Activated naive CD8-positive, alpha-beta T cell treated with anti-CD3 and anti-CD28 coated beads, Interleukin-2, amount 50 U/mL, for 16 hours (primary cell): ENCODE results near the gene PDZD8.

Source experiments
- DNase-seq: peaks from one replicate; pipeline ENCODE4 v3.0.0-alpha.2; 2020; ENCODE audit warnings: low read depth, low spot score

Gene PDZD8, protein sequence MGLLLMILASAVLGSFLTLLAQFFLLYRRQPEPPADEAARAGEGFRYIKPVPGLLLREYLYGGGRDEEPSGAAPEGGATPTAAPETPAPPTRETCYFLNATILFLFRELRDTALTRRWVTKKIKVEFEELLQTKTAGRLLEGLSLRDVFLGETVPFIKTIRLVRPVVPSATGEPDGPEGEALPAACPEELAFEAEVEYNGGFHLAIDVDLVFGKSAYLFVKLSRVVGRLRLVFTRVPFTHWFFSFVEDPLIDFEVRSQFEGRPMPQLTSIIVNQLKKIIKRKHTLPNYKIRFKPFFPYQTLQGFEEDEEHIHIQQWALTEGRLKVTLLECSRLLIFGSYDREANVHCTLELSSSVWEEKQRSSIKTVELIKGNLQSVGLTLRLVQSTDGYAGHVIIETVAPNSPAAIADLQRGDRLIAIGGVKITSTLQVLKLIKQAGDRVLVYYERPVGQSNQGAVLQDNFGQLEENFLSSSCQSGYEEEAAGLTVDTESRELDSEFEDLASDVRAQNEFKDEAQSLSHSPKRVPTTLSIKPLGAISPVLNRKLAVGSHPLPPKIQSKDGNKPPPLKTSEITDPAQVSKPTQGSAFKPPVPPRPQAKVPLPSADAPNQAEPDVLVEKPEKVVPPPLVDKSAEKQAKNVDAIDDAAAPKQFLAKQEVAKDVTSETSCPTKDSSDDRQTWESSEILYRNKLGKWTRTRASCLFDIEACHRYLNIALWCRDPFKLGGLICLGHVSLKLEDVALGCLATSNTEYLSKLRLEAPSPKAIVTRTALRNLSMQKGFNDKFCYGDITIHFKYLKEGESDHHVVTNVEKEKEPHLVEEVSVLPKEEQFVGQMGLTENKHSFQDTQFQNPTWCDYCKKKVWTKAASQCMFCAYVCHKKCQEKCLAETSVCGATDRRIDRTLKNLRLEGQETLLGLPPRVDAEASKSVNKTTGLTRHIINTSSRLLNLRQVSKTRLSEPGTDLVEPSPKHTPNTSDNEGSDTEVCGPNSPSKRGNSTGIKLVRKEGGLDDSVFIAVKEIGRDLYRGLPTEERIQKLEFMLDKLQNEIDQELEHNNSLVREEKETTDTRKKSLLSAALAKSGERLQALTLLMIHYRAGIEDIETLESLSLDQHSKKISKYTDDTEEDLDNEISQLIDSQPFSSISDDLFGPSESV

DNA sequence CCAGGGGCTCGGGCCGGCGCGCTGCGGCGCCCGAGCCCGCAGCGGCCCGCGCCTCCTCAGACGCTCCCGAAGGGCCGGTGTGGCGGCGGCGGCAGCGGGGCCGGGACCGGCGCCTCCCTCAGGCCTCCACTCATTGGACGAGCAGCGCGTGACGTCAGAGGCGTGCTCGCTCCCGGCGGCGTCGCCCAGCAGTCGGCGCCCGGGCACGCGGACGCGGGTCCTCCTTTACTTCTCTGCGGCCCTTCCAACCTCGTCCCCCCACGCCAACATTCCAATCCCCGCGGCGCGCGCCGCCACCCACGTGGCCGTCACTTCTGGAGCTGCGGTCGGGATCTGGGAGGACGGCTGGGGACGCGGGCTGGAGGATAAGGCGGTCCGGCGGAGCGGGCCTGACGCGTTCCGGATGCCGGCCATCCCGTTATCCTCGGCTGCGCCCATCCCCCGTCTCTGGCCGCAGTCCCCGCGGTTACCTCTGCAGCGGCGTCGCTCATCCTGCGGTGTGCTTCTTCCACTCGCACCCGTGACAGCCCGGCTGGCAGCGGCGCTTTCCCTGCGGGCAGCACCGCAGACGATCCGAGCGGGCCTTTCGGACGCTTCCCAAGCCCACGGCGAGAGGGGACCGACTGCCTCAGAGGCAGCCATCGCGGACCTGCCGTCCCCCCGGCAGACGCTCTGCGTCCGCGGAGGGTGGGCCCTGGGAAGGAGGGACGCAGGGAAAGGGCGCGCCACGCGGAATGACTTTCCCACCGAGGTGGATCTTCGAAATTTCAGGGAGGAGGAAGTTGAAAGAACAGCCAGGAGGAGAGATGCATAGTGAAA lies at the start of gene PDZD8:
Gene PDZD8, minus strand, starts transcription at position 81 of the 819 bp plus-strand sequence. CDS start 213 bp downstream, outside the sequence.
- peak; percentile 78 for DNase-seq

DNA sequence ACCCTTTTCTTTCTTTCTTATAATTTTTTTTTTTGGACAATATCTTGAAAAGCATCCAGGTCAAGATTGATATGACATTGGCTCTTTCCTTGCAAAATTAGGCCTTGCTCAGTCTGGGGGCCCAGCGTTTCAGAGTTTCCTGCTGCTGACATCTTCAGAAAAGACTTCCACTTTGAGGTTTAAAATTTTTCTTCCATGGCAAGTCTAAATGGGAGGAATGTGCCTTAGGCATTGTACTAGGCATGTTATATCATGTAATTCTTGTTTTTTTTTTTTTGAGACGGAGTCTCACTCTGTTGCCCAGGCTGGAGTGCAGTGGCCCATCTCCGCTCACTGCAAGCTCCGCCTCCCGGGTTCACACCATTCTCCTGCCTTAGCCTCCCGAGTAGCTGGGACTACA lies 48.9 kb upstream of the PDZD8 start:
- DNase-seq = no peak

DNA sequence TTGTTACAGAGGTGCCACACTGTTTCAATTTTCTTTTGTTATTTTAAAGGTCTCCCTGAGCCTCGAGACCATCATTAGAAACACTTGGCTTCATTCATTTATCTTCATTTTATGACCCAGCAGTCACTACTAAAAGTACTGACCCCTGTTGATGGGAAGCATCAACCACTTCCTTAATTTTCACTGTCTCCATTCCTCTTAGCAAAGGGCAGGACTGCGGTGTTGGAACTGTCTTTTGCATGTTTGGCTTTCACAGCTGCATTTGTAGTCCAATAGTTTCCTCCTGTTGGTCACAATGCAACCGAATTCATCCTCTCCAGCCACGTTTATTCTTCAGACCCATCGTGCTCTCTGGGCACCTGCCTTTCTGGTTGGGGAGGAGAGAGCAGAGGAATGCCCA lies 46.7 kb upstream of the PDZD8 start:
- DNase-seq = no peak

DNA sequence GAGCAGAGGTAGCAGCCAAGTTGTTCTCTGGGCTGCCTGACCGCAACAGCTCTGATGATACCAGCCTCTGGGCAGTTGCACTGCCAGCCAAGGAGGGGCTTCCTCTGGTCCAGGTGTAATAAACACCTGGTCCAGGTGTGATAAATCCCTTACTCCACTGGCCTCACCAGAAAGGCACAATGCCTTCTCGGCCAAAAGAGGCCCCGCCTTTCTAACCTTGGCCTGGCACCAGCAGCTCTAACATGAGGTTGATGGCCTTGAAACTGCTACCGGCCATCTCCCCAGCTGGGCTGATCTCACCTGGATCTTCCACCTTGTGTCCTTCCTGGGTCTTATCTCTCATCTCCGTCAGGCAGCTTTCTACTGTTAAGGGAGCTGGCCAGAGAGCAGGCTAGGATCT lies 45.5 kb upstream of the PDZD8 start:
- DNase-seq = no peak

DNA sequence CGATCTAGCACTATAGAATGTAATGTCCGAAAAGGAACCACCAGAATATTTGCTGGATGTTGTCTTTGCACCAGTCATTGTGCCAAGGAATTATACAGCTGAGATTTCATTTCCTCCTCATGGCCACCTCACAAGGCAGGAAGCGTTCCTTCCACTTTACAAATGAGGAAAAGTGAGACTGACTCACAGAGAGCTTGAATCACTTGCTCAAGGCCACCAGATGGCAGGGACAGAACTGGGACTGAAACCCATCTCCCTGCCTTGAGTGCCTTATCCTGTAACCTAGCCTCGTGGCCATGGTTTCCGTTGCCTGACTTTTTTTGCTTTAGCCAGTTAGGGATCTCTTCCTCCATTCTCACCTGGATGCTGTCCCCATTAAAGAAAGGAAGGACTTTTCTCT lies 44.7 kb upstream of the PDZD8 start:
- DNase-seq = no peak

DNA sequence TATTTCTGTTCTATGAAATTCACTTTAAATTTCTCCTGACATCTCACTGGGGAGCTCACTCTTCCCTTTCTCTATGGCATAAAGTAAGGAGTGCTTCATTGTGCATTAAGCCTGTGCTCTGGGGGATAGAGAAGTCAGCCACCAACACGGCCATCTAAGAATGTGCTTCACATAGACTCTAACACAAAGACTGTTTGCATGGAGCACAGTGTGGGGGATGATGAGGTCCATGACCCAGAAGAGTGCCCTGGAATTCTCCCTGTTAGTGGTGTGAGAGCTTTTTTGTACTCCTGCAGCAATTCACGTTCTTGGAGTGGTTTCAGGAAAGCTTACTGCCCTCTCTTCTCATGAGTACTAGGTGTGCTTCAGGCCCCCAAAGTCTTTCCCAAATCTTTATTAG lies 43.9 kb upstream of the PDZD8 start:
- DNase-seq = no peak

DNA sequence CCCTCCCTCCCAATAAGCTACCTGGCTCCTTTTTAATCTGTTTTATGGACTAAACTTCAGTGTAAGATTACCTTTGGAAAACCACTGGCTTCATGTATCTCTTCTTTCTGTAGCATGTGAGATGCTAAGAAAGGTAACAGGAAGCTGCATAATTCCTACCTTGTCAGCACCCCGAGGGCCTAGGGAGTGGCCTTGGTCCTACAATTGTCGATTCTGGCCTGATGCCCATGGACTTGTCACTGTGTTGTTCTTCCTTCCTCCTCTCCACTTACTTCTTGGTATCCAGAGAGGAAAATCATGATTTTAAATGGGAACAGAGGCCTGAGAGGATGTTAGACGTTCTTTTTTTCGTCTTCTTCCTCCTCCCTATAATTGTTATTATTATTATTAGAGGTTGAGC lies 42.9 kb upstream of the PDZD8 start:
- no peak for DNase-seq

DNA sequence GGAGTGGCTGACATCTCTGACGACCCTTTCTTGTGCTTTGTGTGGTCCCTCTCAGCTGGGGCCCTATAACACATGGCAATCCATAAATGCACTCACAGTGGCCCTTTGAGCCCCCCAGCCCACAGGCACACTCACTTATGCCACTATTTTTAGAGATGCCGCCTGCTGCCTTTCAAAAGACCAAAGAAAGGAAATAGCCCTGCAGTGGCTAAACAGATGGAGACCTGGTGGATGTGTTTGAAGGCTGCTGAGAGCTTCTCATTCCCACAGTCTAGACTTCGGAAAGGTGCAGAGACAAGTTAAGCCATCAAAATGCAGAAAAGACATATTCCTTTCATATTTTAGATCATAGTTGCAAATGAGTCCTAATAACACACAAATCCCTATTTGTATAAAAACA lies 42.0 kb upstream of the PDZD8 start:
- DNase-seq = no peak

DNA sequence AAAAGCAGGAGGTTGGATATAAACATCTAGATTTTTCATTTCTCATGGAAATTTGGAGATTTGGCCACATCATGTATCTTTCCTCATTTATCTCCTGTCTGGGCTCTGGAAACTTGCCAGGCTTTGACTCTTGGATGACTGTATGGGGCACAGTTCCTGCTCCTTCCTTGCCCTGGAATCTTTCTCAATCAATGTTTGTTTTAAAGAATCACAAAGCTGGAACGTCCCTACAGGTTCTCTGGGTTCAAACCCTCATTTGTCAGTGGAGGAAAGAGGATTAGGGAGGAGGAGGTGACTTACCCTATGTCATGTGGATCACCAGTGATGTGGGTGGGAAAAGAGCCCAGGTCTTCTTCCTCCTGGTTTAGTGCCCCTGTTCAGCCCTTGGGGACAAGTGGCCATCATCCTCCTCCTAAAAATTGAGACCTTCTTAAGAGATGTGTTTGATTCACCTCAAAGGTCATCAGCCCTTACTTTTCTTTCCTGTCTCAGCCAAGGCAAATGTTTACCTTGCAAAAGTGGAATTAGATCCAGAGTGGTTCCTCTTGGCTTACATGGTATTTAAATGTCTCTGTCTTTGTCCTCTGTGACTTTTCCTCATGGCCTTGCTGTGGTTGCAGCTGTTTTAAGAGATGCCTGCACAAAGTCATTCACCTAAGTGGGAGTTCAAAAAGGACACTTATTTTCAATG lies 38.8 kb upstream of the PDZD8 start:
- DNase-seq = no peak

DNA sequence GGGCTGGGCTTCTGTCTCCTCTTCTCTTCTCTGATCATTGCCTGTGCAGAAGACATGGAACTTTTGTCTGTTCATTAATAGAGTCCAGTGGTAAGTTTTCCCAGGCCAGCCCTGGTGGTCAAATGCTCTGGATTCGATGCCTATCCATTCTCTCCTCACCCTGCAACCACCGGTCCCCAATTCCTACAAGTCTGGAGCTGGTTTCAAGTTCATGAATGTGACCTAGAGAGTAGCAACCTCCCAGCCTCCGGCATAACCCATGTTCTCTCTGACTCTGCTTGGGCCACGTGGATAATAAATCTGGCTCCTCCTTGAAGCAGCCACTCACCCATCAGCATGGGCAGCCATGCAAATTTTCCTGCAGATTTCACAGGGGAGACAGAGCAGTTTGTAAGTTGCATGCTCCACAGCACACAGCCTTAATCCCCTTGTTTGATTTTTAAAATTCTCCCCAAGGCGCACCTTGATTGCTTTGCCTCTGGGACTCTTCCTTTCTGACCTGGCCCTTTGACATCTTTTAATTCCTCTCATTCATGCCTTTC lies 37.3 kb upstream of the PDZD8 start:
- DNase-seq = no peak

DNA sequence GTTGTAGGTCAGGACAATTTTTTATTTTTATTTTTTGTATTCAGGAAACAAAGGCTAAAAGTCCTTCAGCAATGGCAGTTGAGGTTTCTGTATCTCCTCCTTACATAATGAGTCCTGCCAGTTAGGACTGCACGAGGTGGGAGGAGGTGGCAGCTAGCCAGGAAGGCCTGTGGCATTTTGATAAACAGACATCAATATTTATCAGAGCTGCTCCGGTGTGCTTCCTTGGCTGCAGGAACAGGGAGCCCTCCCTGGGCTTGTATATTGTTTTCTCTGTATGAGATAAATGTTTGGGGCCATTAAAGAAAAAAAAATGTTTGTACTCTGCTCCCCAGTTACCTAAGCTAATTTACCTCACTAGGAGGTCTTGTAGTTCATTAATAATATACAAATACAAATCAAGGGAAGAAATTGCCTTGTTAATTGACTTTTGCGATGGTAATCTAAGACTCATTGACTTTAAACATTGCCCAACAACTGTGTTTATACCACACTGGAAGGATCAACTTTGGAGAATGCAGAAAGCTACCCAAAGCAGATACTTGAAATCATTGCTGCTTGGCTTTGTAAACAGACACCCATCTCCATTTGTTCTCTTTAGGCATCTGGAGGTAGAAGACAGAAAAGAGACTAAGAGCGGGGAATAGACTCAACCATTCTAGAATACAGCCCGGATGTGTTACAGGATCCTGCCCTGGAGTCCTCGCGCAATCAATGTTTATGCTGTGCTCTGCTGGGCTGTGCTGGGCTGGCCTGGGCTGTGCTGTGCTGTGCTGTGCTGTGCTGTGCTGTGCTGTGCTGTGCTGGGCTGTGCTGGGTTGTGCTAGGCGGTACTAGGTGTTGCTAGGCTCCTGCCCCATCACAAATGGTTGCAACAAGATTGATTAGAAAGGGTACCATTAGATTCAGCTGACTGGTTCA lies 36.5 kb upstream of the PDZD8 start:
- DNase-seq = no peak

DNA sequence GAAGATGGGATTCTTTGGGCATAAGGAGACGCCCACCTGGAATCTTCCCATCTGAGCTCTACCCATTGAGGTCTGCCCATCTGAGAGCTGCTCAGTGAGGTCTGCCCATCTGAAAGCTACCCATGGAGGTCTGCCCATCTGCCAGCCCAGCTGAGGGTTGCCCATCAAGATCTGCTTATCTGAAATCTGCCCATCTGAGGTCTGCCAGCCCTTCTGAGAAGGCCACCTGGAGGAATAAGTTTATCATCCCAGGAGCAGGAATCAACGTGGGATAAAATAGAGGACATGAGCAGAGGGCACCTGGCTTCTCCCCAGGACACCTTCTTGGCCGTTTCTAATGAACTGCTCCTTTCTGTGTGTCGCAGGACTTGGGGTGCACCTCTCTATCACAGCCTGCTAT lies 35.3 kb upstream of the PDZD8 start:
- DNase-seq = no peak

DNA sequence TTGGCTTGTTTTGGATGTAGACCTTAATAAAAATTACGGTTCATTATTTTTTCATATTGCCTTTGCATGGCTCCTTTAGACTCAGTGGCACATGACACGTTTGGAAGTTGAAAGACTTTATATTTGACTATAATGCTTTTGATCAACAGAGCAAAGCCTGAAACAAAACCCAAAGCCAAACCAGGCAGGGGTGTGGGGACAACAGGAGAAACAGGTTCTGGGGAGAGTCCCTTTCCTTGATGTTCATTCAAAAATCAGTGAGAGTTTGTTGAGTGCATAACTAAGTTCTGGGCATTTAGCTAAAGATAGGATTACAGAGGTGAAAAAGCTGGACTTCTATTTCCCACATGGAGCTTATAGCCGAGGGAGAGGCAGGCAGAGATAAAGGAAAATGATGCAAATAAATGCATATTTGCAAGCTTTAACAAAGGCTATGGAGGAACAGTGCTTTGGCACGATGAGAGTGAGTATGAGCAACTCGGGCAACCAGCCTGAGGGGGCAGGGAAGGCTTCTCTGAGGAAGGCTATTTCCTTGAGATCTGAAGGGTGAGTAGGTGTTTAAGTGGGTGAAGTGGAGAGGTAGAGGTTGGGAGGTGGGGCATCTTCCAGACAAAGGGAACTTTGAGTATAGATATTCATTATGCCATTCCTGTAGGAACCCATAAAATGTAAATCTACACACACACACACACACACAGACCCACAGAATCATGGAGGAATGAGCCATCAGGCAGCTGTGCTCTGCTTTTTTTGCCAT lies 34.5 kb upstream of the PDZD8 start:
- DNase-seq = no peak

DNA sequence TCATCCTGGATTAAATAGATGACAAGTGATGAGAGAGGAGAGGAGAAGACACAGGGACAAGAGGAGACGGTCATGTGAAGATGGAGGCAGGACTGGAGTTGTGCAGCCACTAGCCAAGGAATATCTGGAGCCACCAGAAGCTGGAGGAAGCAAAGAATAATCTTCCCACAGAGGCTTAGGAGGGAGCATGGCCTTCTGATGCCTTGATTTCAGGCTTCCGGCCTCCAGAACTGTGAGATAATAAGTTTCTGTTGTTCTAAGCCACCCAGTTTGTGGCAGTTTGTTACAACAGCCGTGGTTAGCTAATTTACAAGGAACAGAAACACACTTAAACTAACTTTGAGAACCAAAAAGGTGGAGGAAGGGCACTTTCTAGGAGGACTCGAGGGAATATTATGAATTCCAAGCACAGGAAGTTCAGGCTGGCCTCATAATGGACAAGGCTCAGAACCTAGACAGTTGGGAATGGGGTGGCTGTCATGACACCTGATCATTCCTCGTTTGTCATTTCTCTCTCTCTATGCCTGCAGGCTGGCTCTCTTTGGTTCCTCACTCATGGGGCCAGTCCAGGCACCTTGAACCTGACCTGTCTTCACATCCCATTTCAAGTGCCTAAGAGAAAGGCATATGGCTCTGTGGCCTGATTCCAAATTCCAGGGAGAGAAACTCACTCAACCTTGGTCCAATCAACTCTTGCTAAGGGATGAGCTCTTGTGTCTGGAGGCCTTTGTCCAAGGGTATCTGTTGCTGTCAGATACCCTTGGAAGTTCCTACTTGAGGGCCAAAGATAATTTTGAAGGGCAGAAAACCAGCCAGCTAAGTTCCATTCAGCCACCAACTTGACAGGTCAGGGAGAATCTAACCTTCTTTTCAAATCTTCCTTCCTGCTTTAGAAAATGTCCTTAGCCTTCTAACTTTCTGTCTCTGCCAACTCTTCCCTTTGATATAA lies 33.5 kb upstream of the PDZD8 start:
- no peak for DNase-seq

DNA sequence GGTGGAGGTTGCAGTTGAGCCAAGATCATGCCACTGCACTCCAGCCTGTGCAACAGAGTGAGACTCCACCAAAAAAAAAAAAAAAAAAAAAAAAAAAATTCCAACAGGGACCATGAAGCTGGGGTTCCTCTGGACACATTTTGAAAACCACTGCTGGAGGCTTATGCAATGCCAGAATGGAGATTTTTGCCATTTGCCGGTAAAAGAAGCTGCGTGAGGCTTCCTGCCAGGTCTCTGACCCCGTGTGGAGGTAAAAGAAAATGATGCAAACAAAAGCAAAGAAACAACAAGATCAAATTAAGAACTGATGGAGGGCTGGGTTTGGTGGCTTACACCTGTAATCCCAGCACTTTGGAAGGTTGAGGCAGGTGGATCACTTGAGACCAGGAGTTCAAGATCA lies 30.5 kb upstream of the PDZD8 start:
- DNase-seq = no peak

DNA sequence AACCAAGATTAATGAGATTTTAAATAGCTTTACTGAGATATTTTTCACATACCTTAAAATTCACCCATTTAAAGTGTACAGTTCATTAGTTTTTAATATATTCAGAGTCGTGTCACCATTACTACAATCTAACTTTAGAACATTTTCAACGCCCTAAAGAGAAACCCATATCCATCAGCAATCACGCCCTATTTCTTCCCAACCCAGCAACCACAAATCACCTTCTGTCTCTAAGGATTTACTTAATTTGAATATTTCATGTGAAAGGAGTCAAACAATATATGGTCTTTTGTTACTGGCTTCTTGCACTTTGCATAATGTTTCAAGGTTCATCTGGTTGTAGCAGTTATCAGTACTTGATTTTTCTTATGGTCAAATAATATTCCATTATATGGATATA lies 25.1 kb upstream of the PDZD8 start:
- no peak for DNase-seq

DNA sequence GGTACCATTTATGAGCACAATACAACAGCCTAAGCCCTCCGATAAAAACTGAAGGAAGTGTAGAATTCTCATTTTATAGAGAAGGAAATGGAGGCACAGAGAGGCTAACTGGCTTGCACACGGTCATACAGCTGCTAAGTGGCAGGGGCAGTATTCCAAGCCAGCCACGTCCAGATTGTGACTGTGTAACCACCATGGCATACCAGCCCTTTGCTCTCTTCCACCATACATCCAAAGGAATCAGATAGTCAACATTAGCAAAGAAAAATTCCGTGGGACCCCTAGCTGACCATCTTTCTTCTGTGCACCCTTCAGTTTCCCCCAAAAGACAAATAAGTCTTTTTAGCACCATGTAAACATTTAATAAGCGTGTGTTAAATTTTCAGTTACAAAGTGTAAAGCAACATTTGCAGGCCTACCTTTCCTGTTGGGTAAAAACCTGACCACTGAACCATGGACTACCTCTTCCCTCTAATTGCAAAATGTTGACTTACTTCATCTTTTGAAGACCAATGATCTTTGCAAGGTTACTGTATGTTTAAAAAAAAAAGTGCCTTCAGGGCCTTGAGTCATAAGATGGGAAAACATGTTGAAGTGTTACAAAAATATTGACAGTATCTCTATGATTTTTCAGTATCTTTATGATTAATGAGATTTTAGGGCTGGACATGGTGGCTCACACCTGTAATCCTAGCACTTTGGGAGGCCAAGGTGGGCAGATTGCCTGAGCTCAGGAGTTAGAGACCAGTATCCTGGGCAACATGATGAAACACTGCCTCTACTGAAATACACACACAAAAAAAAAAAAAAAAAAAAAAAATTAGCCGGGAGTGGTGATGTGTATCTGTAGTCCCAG lies 24.3 kb upstream of the PDZD8 start:
- no peak for DNase-seq
